PC-3 (cell line): ENCODE data around the gene HMOX2. TPM values are rescaled to one million over a fixed set of nuclear protein-coding genes. Genes with fewer than 3 reads are reported as not detected.

Experiments used
- ATAC-seq: fragments of 200-7000 bp; cut with Tn5 transposase; 2 replicates; pipeline ENCODE4 v1.9.1; 2020; ENCODE audit warnings: mild to moderate bottlenecking, moderate library complexity
- BruUV-seq: library from RNA; stranded (reverse); fragments of 400-500 nt; replicated peaks from 2 replicates; lab custom pipeline; 2021; lab: Mats Ljungman, UMichigan
- CTCF ChIA-PET: fragments of 300-600 bp; sonication (Branson Sonifier 250); formaldehyde crosslinking; loops from one replicate; lab custom pipeline; 2022; ENCODE audit warnings: antibody characterized with exemption; lab: Charles Lee
- POLR2A ChIA-PET: fragments of 300-600 bp; sonication (Branson Sonifier 250); formaldehyde crosslinking; loops from one replicate; lab custom pipeline; 2022; ENCODE audit warnings: antibody characterized with exemption; ENCODE audit not compliant: unreplicated experiment; lab: Charles Lee
- DNase-seq: peaks from one replicate; pipeline ENCODE4 v3.0.0-alpha.2; 2015
- H2AFZ ChIP-seq: fragments of 300-600 bp; sonication (generic); 2 replicates; pipeline ENCODE4 v1.6.0; 2016; ENCODE audit warnings: antibody characterized with exemption, low read length
- H3F3A ChIP-seq: fragments of 300-600 bp; sonication (generic); one replicate; pipeline ENCODE4 v1.6.0; 2017; ENCODE audit warnings: antibody characterized with exemption, low read length, control low read depth, mild to moderate bottlenecking; ENCODE audit not compliant: unreplicated experiment
- H3K27ac ChIP-seq: fragments of 300-600 bp; sonication (generic); 2 replicates; pipeline ENCODE4 v1.5.1; 2016; ENCODE audit warnings: mild to moderate bottlenecking, low read length
- H3K27me3 ChIP-seq: fragments of 300-600 bp; sonication (generic); 2 replicates; pipeline ENCODE4 v1.6.1; 2016; ENCODE audit warnings: low read length, mixed read lengths
- H3K36me3 ChIP-seq: fragments of 300-600 bp; sonication (generic); 2 replicates; pipeline ENCODE4 v1.6.1; 2016; ENCODE audit warnings: low read depth, mixed run types, low read length, mixed read lengths
- H3K4me1 ChIP-seq: fragments of 300-600 bp; sonication (generic); 2 replicates; pipeline ENCODE4 v1.5.1; 2016; ENCODE audit warnings: low read length; ENCODE audit not compliant: insufficient read depth
- H3K4me2 ChIP-seq: fragments of 300-600 bp; sonication (generic); 2 replicates; pipeline ENCODE4 v1.6.0; 2016; ENCODE audit warnings: low read length
- H3K4me3 ChIP-seq: fragments of 300-600 bp; sonication (generic); 2 replicates; pipeline ENCODE4 v1.5.1; 2016; ENCODE audit warnings: mild to moderate bottlenecking, low read length, mixed read lengths
- H3K79me2 ChIP-seq: fragments of 300-600 bp; sonication (generic); 2 replicates; pipeline ENCODE4 v1.6.1; 2017; ENCODE audit warnings: low read length, mixed read lengths
- H3K9ac ChIP-seq: fragments of 300-600 bp; sonication (generic); 2 replicates; pipeline ENCODE4 v1.6.0; 2016; ENCODE audit warnings: mild to moderate bottlenecking, low read length
- H3K9me2 ChIP-seq: fragments of 300-600 bp; sonication (generic); replicated peaks from 2 replicates; pipeline ENCODE4 v1.6.1; 2016; ENCODE audit warnings: mixed run types, low read length, mixed read lengths
- H3K9me3 ChIP-seq: fragments of 300-600 bp; sonication (generic); 2 replicates; pipeline ENCODE4 v1.6.1; 2016; ENCODE audit warnings: low read length, mixed read lengths
- H4K20me1 ChIP-seq: fragments of 300-600 bp; sonication (generic); 2 replicates; pipeline ENCODE4 v1.6.1; 2016; ENCODE audit warnings: low read length, mixed read lengths
- CTCF ChIP-seq: fragments of 300-600 bp; sonication (generic); conservative IDR thresholded peaks from 2 replicates; pipeline ENCODE4 v1.5.1; 2017; ENCODE audit warnings: antibody characterized with exemption, low read depth, mild to moderate bottlenecking, low read length
- EZH2 ChIP-seq: fragments of 300-600 bp; sonication (generic); IDR thresholded peaks from one replicate; pipeline ENCODE4 v1.6.1; 2017; ENCODE audit warnings: antibody characterized with exemption, mild to moderate bottlenecking, low read length; ENCODE audit not compliant: unreplicated experiment
- EZH2phosphoT487 ChIP-seq: fragments of 300-600 bp; sonication (generic); IDR thresholded peaks from 2 replicates; pipeline ENCODE4 v1.6.1; 2018; ENCODE audit warnings: mild to moderate bottlenecking, antibody characterized with exemption, low read length, borderline replicate concordance
- intact Hi-C: fragments of 100-400 bp; cut with micrococcal nuclease; formaldehyde crosslinking; loops from 2 replicates; pipeline ENCODE4 v1.9.0; 2023
- total RNA-seq: library from RNA; depleted of rRNA; stranded (reverse); fragments of >200 nt; gene quantifications from 2 replicates; pipeline ENCODE4 v1.2.3, GENCODE V29; 2014

The HMOX2 gene
- total RNA-seq, 1 experiment from 2014 or later: 86.9 TPM

GRCh38 chr16:4428500-4428899, 47.7 kb upstream of the HMOX2 start:
- intact Hi-C loops: no loop called here
- peak; percentile 91 for DNase-seq
- ATAC-seq: peak; percentile 45

GRCh38 chr16:4431023-4431422, 45.2 kb upstream of the HMOX2 start:
- Histone ChIP-seq H3F3A (no peaks in the 10 kb centered on the region), H3K4me3 (no peak overlapping the region), H3K4me2 (no peak overlapping the region), H4K20me1 (no peaks in the 10 kb centered on the region), H3K9me3 (no peaks in the 10 kb centered on the region), H3K9me2 (no peaks in the 10 kb centered on the region), H3K9ac (no peak overlapping the region), H2AFZ (no peak overlapping the region), H3K4me1 (peaks cover 14% of the 10 kb centered on the region; the same call in 1 of the 2 replicates), H3K27me3 (no peaks in the 10 kb centered on the region), H3K27ac (no peak overlapping the region), H3K79me2 (peaks cover 72% of the 10 kb centered on the region), H3K36me3 (peaks cover 28% of the 10 kb centered on the region)
- ATAC-seq (no peak), DNase-seq (no peak)
- ChIA-PET CTCF (no interaction called here), POLR2A (no interaction called here)
- intact Hi-C loops: no loop called here
- TF ChIP-seq EZH2 (no peak), EZH2phosphoT487 (no peak), CTCF (no peak)
- BruUV-seq: no TSS peak

More at GRCh38 chr16:4428500-4428899, 47.7 kb upstream of the HMOX2 start:
- no peaks in the 10 kb centered on the region for H3F3A ChIP-seq
- no peaks in the 10 kb centered on the region for H3K9me2 ChIP-seq
- TF ChIP-seq EZH2: no peak
- no peak for TF ChIP-seq EZH2phosphoT487
- no peak for TF ChIP-seq CTCF
- POLR2A ChIA-PET: interaction anchor here (0.5 to 0.6 kb wide), 2 partner anchors 187 to 1306 kb away, joined by 4 read pairs; no protein-coding TSS in a partner anchor
- no peaks in the 10 kb centered on the region for H4K20me1 ChIP-seq
- peaks cover 19% of the 10 kb centered on the region; the same call in 1 of the 2 replicates for H3K4me1 ChIP-seq
- H3K9ac ChIP-seq: no peak overlapping the region
- H3K4me2 ChIP-seq: peak overlapping the region; percentile 43
- CTCF ChIA-PET: interaction anchor here (0.5 kb wide), 2 partner anchors 72 to 189 kb away, joined by 3 to 4 read pairs; no protein-coding TSS in a partner anchor
- H3K27ac ChIP-seq: peak overlapping the region; percentile 48
- H3K27me3 ChIP-seq: no peaks in the 10 kb centered on the region
- no peak overlapping the region for H2AFZ ChIP-seq
- peaks cover 10% of the 10 kb centered on the region; the same call in 1 of the 2 replicates for H3K36me3 ChIP-seq
- H3K79me2 ChIP-seq: peaks cover 62% of the 10 kb centered on the region
- H3K9me3 ChIP-seq: no peaks in the 10 kb centered on the region
- H3K4me3 ChIP-seq: 0 out of 2 replicates have a peak overlapping the region, but pooled peaks have one; percentile 5
- BruUV-seq: no TSS peak

GRCh38 chr16:4433228-4433627, 43.0 kb upstream of the HMOX2 start:
- no peak for ATAC-seq

More at GRCh38 chr16:4433228-4433627, 43.0 kb upstream of the HMOX2 start:
- H4K20me1 ChIP-seq: no peaks in the 10 kb centered on the region
- no peak overlapping the region for H3K27ac ChIP-seq
- POLR2A ChIA-PET: no interaction called here
- peaks cover 36% of the 10 kb centered on the region for H3K36me3 ChIP-seq
- no peak overlapping the region for H2AFZ ChIP-seq
- CTCF ChIA-PET: no interaction called here
- no peaks in the 10 kb centered on the region for H3K9me3 ChIP-seq
- H3K4me1 ChIP-seq: 0 out of 2 replicates have a peak, but pooled peaks cover 4% of the 10 kb centered on the region
- no peak overlapping the region for H3K4me3 ChIP-seq
- H3K9ac ChIP-seq: no peak overlapping the region
- no peak overlapping the region for H3K4me2 ChIP-seq
- H3F3A ChIP-seq: no peaks in the 10 kb centered on the region
- DNase-seq: no peak
- H3K79me2 ChIP-seq: peaks cover 56% of the 10 kb centered on the region
- intact Hi-C loops: no loop called here
- no peaks in the 10 kb centered on the region for H3K27me3 ChIP-seq
- H3K9me2 ChIP-seq: no peaks in the 10 kb centered on the region
- TF ChIP-seq EZH2 (no peak), CTCF (no peak), EZH2phosphoT487 (no peak)
- BruUV-seq: no TSS peak
